GM10248 (cell line): ENCODE measurements around the gene IMMP2L.

Source experiments
- CTCF ChIA-PET: fragments of 300-600 bp; sonication (Branson Sonifier 250); formaldehyde crosslinking; extraction: SDS; loops from one replicate; lab custom pipeline; 2021; ENCODE audit warnings: antibody characterized with exemption; lab: Yijun Ruan, JAX
- POLR2A ChIA-PET: fragments of 350-650 bp; sonication (Branson Sonifier 250); formaldehyde crosslinking; extraction: SDS; loops from one replicate; lab custom pipeline; 2020; ENCODE audit warnings: antibody characterized with exemption; lab: Yijun Ruan, JAX
- DNase-seq: peaks from one replicate; pipeline ENCODE4 v3.0.0; 2012; ENCODE audit errors: extremely low spot score
- CTCF ChIP-seq: IDR thresholded peaks from 2 replicates; pipeline ENCODE4 v1.5.1; 2012; ENCODE audit warnings: mild to moderate bottlenecking, low read depth; ENCODE audit errors: extremely low read depth, missing control alignments, control extremely low read depth

Gene IMMP2L

DNA sequence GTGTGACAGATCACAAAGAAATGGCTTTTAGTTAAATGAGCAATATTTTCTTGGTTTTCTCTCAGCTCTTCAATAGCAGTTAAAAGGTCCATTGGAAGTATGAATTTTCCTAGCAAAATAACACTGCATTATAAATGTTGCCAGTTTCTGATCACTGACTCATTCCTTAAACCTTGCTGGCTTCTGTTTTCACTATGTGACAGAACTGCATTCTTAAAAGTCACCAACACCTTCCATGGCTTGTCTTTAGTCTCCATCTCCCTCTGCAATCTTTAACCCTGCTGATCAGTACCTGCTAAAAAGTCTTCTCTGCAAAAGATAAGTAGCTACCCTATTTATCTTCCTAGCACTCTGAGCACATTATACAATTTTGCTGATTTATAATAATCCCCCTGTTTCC is 876.4 kb downstream of the IMMP2L start:
- DNase-seq, result no peak
- ChIA-PET POLR2A (no interaction called here), CTCF (interaction anchor here (1.2 kb wide), 1 partner anchor 12 kb away, joined by 3 read pairs; no protein-coding TSS in a partner anchor)
- no peak for TF ChIP-seq CTCF

GRCh38 chr7:110681941-110682340 is 880.4 kb downstream of the IMMP2L start:
- ChIA-PET POLR2A (no interaction called here), CTCF (interaction anchor here (1.3 kb wide), 1 partner anchor 34 kb away, joined by 3 read pairs; no protein-coding TSS in a partner anchor)
- DNase-seq, result no peak
- no peak for TF ChIP-seq CTCF

GRCh38 chr7:110677405-110677804 is 884.9 kb downstream of the IMMP2L start:
- ChIA-PET POLR2A (no interaction called here), CTCF (no interaction called here)
- TF ChIP-seq CTCF, result no peak
- no peak for DNase-seq

- TF ChIP-seq CTCF, result no peak
- POLR2A ChIA-PET, result no interaction called here
- CTCF ChIA-PET, result no interaction called here
- DNase-seq, result no peak
Observed at GRCh38 chr7:110676785-110677184, 885.5 kb downstream of the IMMP2L start.

DNA sequence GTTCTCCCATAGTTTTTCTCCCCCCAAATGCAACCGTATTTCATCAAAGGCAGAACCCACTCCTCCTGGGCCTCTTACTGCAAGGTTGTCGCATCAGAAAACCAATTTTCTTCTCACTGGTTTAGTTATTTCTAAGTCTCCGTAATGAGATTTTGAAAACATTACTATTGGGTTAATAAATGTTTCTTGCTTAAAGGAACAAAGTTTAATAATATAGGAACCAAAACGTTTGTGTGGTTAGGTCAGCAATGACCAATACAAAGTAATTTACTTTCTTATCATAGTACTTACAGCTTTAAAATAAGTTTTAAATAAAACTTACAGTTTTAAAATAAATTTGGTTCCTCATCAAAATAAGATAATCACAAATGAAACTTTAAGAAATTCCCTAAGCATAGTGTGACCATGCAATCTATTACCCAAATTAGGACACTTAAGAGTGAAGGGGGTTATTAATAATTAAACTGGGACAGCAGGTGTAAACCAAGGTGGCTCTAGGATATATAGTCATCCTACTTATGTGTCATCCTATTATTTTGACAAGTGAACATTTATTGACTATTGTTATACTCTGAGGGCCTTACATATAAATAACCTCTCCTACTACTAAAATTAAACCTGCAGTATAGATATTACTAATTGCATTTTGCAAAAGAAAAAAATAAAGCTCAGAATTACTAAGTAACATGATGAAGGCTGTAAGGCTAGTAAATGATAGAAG is 886.7 kb downstream of the IMMP2L start:
- POLR2A ChIA-PET, result no interaction called here
- no peak for TF ChIP-seq CTCF
- CTCF ChIA-PET, result no interaction called here
- no peak for DNase-seq

DNA sequence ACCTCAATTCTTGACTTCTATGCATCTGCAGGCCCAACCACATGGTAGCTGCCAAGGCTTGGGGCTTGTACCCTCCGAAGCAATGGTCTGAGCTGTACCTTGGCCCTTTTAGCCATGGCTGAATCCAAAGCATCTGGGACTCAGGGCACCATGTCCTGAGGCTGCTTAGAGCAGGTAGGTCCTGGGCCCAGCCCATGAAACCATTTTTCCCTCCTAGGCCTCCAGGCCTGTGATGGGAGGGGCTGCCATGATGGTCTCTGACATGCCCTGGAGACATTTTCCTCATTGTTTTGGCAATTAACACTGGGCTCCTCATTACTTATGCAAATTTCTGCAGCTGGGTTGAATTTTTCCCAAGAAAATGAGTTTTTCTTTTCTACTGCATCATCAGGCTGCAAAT is 889.1 kb downstream of the IMMP2L start:
- POLR2A ChIA-PET, result no interaction called here
- CTCF ChIA-PET, result no interaction called here
- no peak for TF ChIP-seq CTCF
- no peak for DNase-seq

DNA sequence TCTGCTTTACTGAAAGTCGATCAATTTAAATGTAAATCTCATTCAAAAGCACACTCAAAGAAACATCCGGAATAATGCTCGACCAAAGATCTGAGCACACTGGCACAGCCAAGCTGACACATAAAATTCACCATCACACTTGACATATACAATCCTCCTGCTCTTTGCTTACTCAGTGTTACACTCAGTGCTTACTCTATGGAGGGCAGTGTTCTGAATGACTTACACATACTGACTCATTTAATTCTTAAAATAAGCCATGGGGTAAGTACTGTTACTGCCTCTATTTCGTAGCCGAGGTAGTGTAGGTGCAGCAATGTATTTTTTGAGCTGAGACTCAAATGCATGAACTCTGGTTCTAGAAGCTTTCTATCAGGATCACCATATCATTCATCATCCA is 892.9 kb downstream of the IMMP2L start:
- no peak for TF ChIP-seq CTCF
- ChIA-PET CTCF (no interaction called here), POLR2A (no interaction called here)
- no peak for DNase-seq
